H1 (cell line): Measurements from ENCODE around the gene LRP1. TPM values are rescaled to one million over a fixed set of nuclear protein-coding genes. Genes with fewer than 3 reads are reported as not detected.

Experiments used
- CHD1 ChIP-seq: IDR thresholded peaks from 2 replicates; pipeline ENCODE4 v1.6.1; 2012; ENCODE audit warnings: low read depth, low read length, improper control_type of control experiment
- JUND ChIP-seq: IDR thresholded peaks from 2 replicates; pipeline ENCODE4 v1.6.1; 2011; ENCODE audit warnings: mild to moderate bottlenecking, improper control_type of control experiment, low read length
- POLR2A ChIP-seq, 2 experiments: IDR thresholded peaks; 1 replicate in 1 of 2; 2 replicates in 1 of 2; pipeline ENCODE4 v1.6.1; 2011; ENCODE audit warnings: low read depth in 2 of 2, low read length in 2 of 2, mild to moderate bottlenecking in 2 of 2; ENCODE audit errors: control extremely low read depth in 1 of 2
- RAD21 ChIP-seq, 2 experiments: IDR thresholded peaks in 1 of 2; conservative IDR thresholded peaks in 1 of 2; 2 replicates each; pipeline ENCODE4 v1.6.1; 2011; ENCODE audit warnings: low read depth in 2 of 2, low read length in 2 of 2, improper control_type of control experiment in 1 of 2, inconsistent platforms in 1 of 2, mild to moderate bottlenecking in 1 of 2, moderate library complexity in 1 of 2
- SIX5 ChIP-seq: IDR thresholded peaks from 2 replicates; pipeline ENCODE4 v1.6.1; 2011; ENCODE audit warnings: mild to moderate bottlenecking, low read depth, low read length
- USF2 ChIP-seq: IDR thresholded peaks from 2 replicates; pipeline ENCODE4 v1.6.1; 2011; ENCODE audit warnings: low read length, improper control_type of control experiment
- polyA plus RNA-seq, 7 experiments: library from polyadenylated mRNA; depleted of rRNA in 3 of 7; stranded (reverse) in 5 of 7; unstranded in 2 of 7; fragments of >200 nt in 5 of 7; fragments of 200-250 nt in 2 of 7; gene quantifications; 1 replicate in 5 of 7; 2 replicates in 1 of 7; 4 replicates in 1 of 7; pipeline versions ENCODE4 v1.2.1 to v1.2.3, GENCODE V29; 2011 to 2013; ENCODE audit warnings: missing spikeins in 2 of 7, mixed read lengths in 2 of 7
- total RNA-seq: library from RNA; stranded (reverse); fragmentation: NEBNext Ultra II Directional; extraction: Animal tissue kit (Norgen Biotek cat#: 25700); gene quantifications from 2 replicates; pipeline ENCODE4 v1.2.1, GENCODE V29; 2021

The LRP1 gene
- total and polyA plus RNA-seq, 2 of the 8 experiments (the other 6 are each of a cell fraction or from before 2014, with no cell fraction given): 35.3 to 92.5 TPM

GRCh38 chr12:57238854-57239554 lies 110.7 kb downstream of the LRP1 start (continued):
- TF ChIP-seq POLR2A (IDR thresholded peaks at IDR 0.05; ENCODE audit: control extremely low read depth in 1 of 2, low read depth in 2 of 2, low read length in 2 of 2) (peak in 1 of 2 experiments; percentile 24; a peak in 1 of 3 replicates), CHD1 (no peak), JUND (peak; percentile 77), USF2 (no peak), SIX5 (no peak), RAD21 (IDR thresholded peaks at IDR 0.05 in 1 of 2, conservative IDR thresholded peaks at IDR 0.05 in 1 of 2; ENCODE audit: low read depth in 2 of 2, low read length in 2 of 2) (peak; percentile 85 to 91)
